ENCODE measurements around the gene BCOR. TPM values are rescaled to one million over a fixed set of nuclear protein-coding genes. Genes with fewer than 3 reads are reported as not detected.

BCOR gene
- total and polyA plus RNA-seq, 2 donors (not counting 1 experiment from before 2014, with no cell fraction given), result 3.0 to 5.8 TPM

GRCh38 chrX:40063555-40063954, 34.2 kb downstream of the BCOR start:
- Histone ChIP-seq H3K4me3 (replicated peaks in 1 of 4; ENCODE audit: control extremely low read depth in 1 of 4, insufficient read depth in 1 of 4, low read depth in 3 of 4, low read length in 4 of 4) (no peak overlapping the region), H3K27ac (ENCODE audit: insufficient read depth, low read length) (no peak overlapping the region), H3K9ac (ENCODE audit: insufficient read depth, low read length) (no peak overlapping the region), H3K4me1 (ENCODE audit: control insufficient read depth, extremely low read depth, insufficient read depth, low read length) (no peaks in the 10 kb centered on the region), H3K36me3 (ENCODE audit: control insufficient read depth, insufficient read depth, low read length) (no peaks in the 10 kb centered on the region), H3K4me2 (ENCODE audit: extremely low read depth, insufficient read depth, low read length) (no peak overlapping the region), H4K20me1 (ENCODE audit: control insufficient read depth, extremely low read depth, insufficient read depth, low read length) (no peaks in the 10 kb centered on the region), H2AFZ (ENCODE audit: low read length) (no peak overlapping the region), H3K27me3 (ENCODE audit: control insufficient read depth, insufficient read depth, low read length) (no peaks in the 10 kb centered on the region), H3K9me3 (ENCODE audit: control insufficient read depth, insufficient read depth, low read depth, low read length) (no peaks in the 10 kb centered on the region), H3K79me2 (ENCODE audit: control insufficient read depth, insufficient read depth, low read length) (no peaks in the 10 kb centered on the region)
- DNase-seq (ENCODE audit: low read depth in 2 of 2), result no peak
- no peak for TF ChIP-seq CTCF (conservative IDR thresholded peaks at IDR 0.05 in 1 of 2, IDR thresholded peaks at IDR 0.05 in 1 of 2; ENCODE audit: low read depth in 1 of 2, low read length in 2 of 2)
- TF ChIP-seq EZH2 (IDR thresholded peaks at IDR 0.05; ENCODE audit: low read length, missing control alignments), result no peak

- Histone ChIP-seq H3K4me1 (ENCODE audit: control insufficient read depth, extremely low read depth, insufficient read depth, low read length) (no peaks in the 10 kb centered on the region), H3K36me3 (ENCODE audit: control insufficient read depth, insufficient read depth, low read length) (no peaks in the 10 kb centered on the region), H3K79me2 (ENCODE audit: control insufficient read depth, insufficient read depth, low read length) (no peaks in the 10 kb centered on the region), H3K4me3 (replicated peaks in 1 of 4; ENCODE audit: control extremely low read depth in 1 of 4, insufficient read depth in 1 of 4, low read depth in 3 of 4, low read length in 4 of 4) (no peak overlapping the region), H4K20me1 (ENCODE audit: control insufficient read depth, extremely low read depth, insufficient read depth, low read length) (no peaks in the 10 kb centered on the region), H3K27ac (ENCODE audit: insufficient read depth, low read length) (no peak overlapping the region), H3K4me2 (ENCODE audit: extremely low read depth, insufficient read depth, low read length) (no peak overlapping the region), H3K27me3 (ENCODE audit: control insufficient read depth, insufficient read depth, low read length) (no peaks in the 10 kb centered on the region), H3K9ac (ENCODE audit: insufficient read depth, low read length) (no peak overlapping the region), H3K9me3 (ENCODE audit: control insufficient read depth, insufficient read depth, low read depth, low read length) (no peaks in the 10 kb centered on the region), H2AFZ (ENCODE audit: low read length) (no peak overlapping the region)
- no peak for TF ChIP-seq EZH2 (IDR thresholded peaks at IDR 0.05; ENCODE audit: low read length, missing control alignments)
- peak in 1 of 2 donors; percentile 37 for DNase-seq (ENCODE audit: low read depth in 2 of 2)
These were observed 35.1 kb downstream of the BCOR start for GRCh38 chrX:40062525-40063155.

- no peak overlapping the region for H3K4me3 ChIP-seq (replicated peaks in 1 of 4; ENCODE audit: control extremely low read depth in 1 of 4, insufficient read depth in 1 of 4, low read depth in 3 of 4, low read length in 4 of 4)
- no peak overlapping the region for H3K9ac ChIP-seq (ENCODE audit: insufficient read depth, low read length)
- no peak overlapping the region for H3K27ac ChIP-seq (ENCODE audit: insufficient read depth, low read length)
- H3K4me1 ChIP-seq (ENCODE audit: control insufficient read depth, extremely low read depth, insufficient read depth, low read length), result no peaks in the 10 kb centered on the region
- no peaks in the 10 kb centered on the region for H3K79me2 ChIP-seq (ENCODE audit: control insufficient read depth, insufficient read depth, low read length)
- no peaks in the 10 kb centered on the region for H3K27me3 ChIP-seq (ENCODE audit: control insufficient read depth, insufficient read depth, low read length)
- no peaks in the 10 kb centered on the region for H4K20me1 ChIP-seq (ENCODE audit: control insufficient read depth, extremely low read depth, insufficient read depth, low read length)
- H3K4me2 ChIP-seq (ENCODE audit: extremely low read depth, insufficient read depth, low read length), result no peak overlapping the region
- TF ChIP-seq CTCF (conservative IDR thresholded peaks at IDR 0.05 in 1 of 2, IDR thresholded peaks at IDR 0.05 in 1 of 2; ENCODE audit: low read depth in 1 of 2, low read length in 2 of 2) (no peak), EZH2 (IDR thresholded peaks at IDR 0.05; ENCODE audit: low read length, missing control alignments) (no peak)
- no peak for DNase-seq (ENCODE audit: low read depth in 2 of 2)
- H3K9me3 ChIP-seq (ENCODE audit: control insufficient read depth, insufficient read depth, low read depth, low read length), result no peaks in the 10 kb centered on the region
- H2AFZ ChIP-seq (ENCODE audit: low read length), result no peak overlapping the region
- no peaks in the 10 kb centered on the region for H3K36me3 ChIP-seq (ENCODE audit: control insufficient read depth, insufficient read depth, low read length)
These were observed 35.8 kb downstream of the BCOR start for GRCh38 chrX:40061871-40062524.

Data from fibroblast of lung (primary cell).